ENCODE results near the gene PRIM2.

DNA sequence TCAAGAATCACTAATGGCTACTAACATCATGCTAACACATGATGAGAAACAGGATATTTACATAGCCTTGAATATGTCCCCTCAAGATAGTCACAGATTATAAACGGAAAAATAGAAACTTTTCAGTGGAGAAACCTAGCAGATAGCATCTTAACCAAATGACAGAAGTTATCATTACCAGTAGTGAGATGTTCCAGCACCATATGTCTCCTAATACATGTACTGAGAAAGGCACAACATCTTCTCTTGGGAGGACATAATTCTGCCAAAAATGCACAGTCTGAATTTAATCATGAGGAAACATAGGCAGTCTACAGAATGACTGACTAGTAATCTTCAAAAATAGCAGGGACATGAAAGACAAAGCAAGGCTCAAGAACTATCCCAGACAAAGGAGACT lies 19.9 kb upstream of the PRIM2 start:
- TF ChIP-seq, protein P1, sequence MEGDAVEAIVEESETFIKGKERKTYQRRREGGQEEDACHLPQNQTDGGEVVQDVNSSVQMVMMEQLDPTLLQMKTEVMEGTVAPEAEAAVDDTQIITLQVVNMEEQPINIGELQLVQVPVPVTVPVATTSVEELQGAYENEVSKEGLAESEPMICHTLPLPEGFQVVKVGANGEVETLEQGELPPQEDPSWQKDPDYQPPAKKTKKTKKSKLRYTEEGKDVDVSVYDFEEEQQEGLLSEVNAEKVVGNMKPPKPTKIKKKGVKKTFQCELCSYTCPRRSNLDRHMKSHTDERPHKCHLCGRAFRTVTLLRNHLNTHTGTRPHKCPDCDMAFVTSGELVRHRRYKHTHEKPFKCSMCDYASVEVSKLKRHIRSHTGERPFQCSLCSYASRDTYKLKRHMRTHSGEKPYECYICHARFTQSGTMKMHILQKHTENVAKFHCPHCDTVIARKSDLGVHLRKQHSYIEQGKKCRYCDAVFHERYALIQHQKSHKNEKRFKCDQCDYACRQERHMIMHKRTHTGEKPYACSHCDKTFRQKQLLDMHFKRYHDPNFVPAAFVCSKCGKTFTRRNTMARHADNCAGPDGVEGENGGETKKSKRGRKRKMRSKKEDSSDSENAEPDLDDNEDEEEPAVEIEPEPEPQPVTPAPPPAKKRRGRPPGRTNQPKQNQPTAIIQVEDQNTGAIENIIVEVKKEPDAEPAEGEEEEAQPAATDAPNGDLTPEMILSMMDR (IDR thresholded peaks at IDR 0.05; ENCODE audit: poor library complexity, severe bottlenecking) = no peak
- TF ChIP-seq POLR2AphosphoS5 (IDR thresholded peaks at IDR 0.05) (no peak), EZH2 (IDR thresholded peaks at IDR 0.05; ENCODE audit: borderline replicate concordance, insufficient read depth, low read length, poor library complexity, severe bottlenecking) (no peak), REST (IDR thresholded peaks at IDR 0.05; ENCODE audit: borderline replicate concordance) (no peak), TAF1 (IDR thresholded peaks at IDR 0.05; ENCODE audit: low read depth) (no peak), SMC3 (conservative IDR thresholded peaks at IDR 0.05; ENCODE audit: poor library complexity) (no peak), EP300 (conservative IDR thresholded peaks at IDR 0.05; ENCODE audit: poor library complexity, severe bottlenecking) (no peak), RAD21 (conservative IDR thresholded peaks at IDR 0.05) (no peak), MXI1 (conservative IDR thresholded peaks at IDR 0.05; ENCODE audit: poor library complexity, severe bottlenecking) (no peak)

Data from neural cell (in vitro differentiated cells).